CD4-positive, alpha-beta T cell treated with Interleukin-15 for 1 hour (primary cell): ENCODE results near the gene HOXB3.

Experiments
- DNase-seq: peaks from one replicate; pipeline ENCODE4 v3.0.0-alpha.2; 2020

The HOXB3 gene

GRCh38 chr17:48567209-48567608, 22.8 kb downstream of the HOXB3 start:
- DNase-seq, result no peak

DNA sequence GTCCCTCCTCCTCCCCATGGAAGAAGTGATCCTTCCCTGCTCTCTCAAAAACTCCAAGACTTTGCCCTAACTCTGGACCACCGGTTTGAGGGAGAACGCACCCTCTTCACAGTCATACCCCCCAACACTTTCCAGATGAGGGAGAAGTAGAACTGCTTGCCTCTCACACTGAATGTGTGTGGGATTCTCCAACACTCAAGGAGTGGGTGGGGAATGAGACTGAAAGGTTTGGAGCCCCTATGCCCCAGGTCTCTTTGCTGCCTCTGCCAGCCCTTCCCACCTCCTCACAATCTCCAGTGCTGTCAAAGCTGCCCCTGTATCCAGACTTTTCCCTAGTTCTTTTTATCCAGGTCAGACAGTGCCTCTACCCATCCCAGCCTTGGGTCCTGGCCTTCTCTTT, 23.3 kb downstream of the HOXB3 start:
- no peak for DNase-seq

DNA sequence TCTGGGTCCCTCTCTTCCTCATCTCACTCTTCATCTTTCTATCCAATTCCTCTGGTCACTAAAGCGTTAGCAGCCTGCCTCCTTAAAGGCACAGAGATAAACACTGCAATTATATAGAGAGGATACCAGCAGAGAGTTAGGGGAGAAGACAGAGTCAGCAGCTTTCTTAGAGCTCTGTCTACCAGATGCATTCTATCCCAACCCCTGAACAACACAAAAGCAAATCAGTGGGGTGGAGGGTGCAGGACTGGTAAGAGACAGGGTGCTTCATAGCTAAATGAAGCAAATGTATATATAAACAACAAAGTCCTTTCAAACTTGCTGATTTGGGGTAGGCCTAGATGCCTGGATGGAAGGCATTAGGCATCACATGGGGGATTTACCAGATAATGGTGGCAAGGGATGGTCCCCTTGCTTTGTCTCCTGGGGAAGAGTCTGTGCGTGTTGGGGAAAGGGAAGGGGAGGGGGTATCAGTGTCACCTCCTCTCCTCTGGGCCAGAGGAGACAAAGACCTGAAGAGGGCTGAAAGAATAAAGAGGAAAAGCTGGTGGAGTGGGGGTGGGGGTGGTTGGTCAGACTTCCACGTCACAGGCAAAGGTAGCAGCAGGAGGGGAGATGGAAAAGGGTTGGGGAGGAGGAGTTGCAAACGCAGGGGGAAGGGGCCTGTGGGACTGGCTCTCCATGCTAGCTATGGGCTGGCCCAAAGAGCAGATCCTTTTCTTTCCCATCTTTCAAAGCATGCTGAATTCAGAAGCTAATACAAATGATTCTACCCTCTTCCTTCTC, 23.9 kb downstream of the HOXB3 start:
- no peak for DNase-seq

- DNase-seq, result no peak
Measured at GRCh38 chr17:48565022-48565554, 25.0 kb downstream of the HOXB3 start.

DNA sequence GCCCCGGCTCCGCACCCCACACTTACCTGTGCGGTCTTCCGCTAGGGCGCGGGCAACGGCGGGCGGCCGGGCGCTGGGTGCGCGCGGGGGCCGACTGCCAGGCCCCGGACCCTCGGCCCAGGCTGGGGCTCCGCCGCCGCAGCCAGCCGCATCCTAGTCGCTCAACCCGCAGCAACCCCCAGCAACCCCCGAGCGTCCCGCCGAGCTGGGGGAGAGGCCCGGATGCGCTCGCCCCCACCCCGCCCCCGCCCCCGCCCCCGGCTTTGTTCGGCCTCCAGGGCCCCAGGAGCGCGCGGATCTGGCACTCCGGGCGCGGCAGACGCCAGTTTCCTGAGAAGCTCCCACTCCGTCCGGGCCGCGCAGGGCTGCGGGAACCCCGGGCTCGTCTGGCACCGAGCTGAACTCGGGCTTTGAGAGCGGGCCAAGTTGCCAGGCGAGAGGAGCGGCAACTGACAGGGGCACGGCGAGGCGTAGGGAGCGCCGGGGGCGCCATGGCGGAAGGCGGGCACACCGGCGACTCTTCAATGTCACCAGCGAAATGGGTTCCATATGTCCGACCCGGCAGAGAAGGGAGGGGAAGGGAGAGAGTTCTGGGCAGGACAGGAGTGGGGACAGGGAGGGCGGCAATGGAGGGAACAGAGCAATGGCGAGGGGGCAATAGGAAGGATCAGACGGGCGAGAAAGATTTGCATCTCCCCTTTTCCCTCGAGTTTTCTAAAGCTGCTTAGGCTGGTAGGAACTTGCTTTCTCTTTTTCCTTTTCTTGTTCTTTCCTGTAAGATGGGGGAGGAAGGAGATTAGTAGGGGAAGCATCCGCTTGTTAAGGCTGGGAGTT, 25.6 kb downstream of the HOXB3 start:
- no peak for DNase-seq

DNA sequence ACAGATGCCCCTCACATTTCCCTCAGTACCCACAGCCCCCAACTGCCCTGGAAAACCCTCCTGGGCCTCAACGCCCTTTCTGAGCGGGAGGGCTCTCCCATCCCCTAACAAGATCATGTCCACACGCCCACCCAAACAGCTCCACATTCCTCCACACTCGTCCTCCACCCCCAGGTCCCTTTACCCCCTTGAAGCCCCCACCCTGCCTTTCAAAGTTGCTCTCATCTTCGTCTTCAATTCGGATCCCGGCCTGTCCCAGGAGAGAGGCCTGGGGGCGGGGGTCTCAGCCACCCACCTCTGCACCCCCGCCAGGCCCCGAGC, 26.2 kb downstream of the HOXB3 start:
- no peak for DNase-seq

DNA sequence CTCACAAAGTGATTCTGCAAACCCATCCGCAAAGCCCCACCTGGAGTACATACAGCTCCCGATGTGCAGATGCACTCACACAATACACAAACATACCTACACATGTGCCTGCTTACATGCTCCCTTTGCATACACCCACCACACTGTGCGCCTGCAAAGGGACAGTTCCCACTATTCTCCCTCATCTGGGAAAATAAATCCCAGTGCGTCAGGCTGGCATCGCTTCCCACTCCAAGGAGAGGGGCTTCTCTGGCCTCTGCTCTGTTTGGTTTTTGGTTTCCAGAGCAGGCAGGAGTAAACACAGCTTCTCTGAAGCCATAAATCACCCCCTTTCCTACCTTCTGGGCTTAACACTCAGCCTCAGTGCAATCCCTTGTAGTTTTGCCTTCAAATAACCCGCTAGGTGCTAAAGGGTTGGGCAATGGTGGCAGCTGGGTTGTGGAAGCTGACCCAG, 26.6 kb downstream of the HOXB3 start:
- no peak for DNase-seq

GRCh38 chr17:48562934-48563333, 27.1 kb downstream of the HOXB3 start:
- no peak for DNase-seq

- no peak for DNase-seq
Measured at GRCh38 chr17:48561884-48562810, 27.9 kb downstream of the HOXB3 start.

- no peak for DNase-seq
Measured at GRCh38 chr17:48559840-48560817, 29.9 kb downstream of the HOXB3 start.

GRCh38 chr17:48559122-48559839, 30.8 kb downstream of the HOXB3 start:
- DNase-seq, result no peak

GRCh38 chr17:48558831-48559121, 31.3 kb downstream of the HOXB3 start:
- no peak for DNase-seq

DNA sequence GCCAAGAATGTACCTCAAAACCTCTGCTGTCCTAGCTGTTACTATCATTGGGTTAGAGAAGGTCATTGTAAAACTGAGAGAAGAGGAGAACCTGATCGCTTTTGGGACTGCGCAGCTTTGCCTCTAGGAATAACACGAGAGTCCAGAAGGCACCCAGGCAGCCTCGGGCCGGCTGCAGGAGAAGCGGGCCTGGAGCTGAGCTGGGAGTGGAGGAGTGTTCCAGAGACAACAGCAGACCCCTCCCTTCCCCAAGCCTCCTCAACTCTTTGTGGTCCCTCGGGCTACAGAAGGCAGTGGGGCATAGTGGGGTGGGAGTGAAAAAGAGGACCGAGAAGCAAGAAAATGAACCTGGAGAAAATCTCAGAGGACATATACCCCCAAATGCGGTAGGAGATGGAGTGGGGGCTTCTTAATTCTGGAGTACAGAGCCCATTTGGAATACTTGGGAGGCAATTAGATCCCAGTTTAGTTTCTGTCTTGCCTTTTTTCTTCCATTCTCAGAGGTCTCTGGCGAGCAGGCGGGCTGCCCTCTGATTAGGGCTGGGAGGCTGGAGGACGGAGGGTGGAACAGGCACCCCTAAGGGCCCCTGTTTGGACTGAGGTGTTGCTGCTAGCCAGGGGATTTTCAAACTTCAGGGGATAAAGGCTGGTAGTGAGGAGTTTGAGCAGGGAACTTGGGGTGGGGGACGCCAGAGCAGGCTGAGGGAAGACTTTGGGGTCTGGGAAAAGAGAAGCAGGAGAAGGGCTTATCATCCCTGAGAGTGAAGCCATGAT, 31.8 kb downstream of the HOXB3 start:
- no peak for DNase-seq

DNA sequence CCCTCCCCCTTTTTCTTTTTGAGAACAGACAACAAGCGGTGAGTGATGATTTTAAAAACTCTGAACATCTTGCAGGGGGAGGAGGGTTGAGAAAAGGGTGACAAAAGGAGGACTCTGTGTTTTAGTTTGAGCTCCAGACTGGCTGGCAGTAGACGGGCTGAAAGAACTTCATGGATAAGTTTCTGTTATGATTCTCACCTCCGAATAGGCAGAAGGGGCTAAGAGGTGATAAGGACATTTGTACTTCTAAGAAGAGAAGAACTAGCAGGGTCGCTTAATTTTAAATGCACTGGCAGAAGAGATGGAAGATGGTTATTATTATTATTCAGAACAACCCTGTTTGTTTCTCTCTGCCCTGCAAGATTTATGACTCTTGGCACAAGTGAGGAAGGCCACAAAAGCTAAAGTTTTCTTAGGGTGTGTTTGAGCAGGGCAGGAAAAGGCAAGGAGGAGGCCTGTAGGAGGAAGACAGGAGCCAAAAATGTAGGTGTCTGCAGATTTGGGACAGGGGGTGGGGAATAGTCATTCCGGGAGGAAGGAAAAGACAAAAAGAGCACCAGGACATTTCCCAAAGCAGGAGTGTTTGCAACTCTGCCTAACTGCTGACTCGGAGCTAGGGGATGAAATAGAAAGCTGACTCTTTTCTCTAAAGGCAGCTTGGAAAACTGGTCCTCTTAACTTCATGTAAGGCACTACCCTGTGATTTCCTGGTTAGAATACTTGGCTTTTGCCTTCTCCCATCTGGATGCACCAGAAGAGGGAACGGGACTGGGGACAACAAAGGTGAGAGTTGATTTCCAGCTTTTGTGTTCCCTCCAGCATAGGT, 33.3 kb downstream of the HOXB3 start:
- DNase-seq, result no peak

GRCh38 chr17:48556229-48556575, 33.8 kb downstream of the HOXB3 start:
- no peak for DNase-seq

DNA sequence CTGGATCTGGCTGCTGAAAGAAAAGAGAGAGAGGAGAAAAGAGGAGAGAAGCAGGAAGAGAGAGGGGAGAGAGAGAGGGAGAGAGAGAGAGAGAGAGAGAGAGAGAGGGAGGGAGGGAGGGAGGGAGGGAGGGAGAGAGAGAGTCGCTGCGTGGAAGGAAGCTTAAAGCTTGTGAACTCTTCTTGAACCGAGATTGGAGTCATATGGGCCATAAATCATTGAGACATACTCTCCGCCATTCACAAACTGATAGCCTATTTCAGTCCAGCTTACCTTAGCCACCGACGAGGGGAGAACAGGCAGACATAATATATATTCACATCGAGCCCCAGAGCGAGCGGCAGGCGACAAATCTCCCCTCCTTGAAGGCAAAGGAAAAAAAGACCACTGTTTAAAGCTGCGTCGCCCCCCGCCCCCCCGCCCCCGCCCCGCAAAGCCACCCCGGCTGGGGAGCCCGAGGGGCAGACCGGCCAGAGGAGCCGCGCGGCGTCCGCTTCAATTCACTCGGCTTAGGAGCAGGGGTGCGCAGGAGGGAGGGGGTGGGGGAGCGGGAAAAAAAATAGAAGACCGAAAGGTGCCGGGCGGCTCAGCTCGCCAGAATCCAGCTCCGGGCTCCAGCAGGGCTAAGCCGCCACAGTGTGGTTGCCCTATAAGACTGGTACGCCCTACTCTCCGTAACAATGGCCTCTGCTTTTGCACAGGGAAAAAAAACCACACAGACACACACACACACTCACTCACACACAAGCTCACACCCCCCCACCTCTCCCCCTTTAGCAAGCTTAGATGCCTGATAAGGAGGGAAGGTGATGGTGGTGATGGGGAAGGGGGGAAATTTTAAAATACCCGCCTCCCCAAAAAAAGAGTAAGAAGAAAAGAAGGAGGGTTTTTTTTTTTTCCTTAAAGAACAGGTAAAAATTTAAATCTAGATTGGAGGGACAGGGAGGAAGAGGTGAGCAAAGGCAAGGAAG, 34.5 kb downstream of the HOXB3 start:
- no peak for DNase-seq

GRCh38 chr17:48554412-48555257, 35.4 kb downstream of the HOXB3 start:
- no peak for DNase-seq
